Measurements from ENCODE around the gene CGN. TPM values are rescaled to one million over a fixed set of nuclear protein-coding genes. Genes with fewer than 3 reads are reported as not detected.

CGN gene
- total RNA-seq, 1 donor from 2014 or later, result 0.52 TPM

DNA sequence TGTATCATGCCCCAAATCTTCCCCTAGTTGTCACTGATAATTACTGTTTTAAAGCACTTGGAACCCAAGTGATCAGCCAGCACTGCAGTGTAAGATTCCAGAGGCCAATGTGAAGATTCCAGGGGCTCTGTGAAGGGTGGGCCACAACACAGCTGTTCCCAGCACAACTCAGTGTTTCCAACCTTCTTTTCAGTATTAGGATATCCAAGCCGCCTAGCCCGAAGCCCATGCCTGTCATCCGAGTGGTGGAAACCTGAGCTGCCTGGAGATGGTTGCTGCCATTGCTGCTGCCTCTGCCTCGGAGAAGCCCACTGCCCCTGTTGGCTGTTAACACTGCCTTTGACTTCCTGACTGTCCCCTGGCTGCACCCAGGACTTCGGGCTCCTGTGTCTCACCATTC, 70.3 kb downstream of the CGN start:
- H3K27me3 ChIP-seq (ENCODE audit: low read depth), result no peaks in the 10 kb centered on the region
- H3K27ac ChIP-seq (replicated peaks), result no peak overlapping the region
- H3K4me1 ChIP-seq, result no peaks in the 10 kb centered on the region
- TF ChIP-seq, protein P1, sequence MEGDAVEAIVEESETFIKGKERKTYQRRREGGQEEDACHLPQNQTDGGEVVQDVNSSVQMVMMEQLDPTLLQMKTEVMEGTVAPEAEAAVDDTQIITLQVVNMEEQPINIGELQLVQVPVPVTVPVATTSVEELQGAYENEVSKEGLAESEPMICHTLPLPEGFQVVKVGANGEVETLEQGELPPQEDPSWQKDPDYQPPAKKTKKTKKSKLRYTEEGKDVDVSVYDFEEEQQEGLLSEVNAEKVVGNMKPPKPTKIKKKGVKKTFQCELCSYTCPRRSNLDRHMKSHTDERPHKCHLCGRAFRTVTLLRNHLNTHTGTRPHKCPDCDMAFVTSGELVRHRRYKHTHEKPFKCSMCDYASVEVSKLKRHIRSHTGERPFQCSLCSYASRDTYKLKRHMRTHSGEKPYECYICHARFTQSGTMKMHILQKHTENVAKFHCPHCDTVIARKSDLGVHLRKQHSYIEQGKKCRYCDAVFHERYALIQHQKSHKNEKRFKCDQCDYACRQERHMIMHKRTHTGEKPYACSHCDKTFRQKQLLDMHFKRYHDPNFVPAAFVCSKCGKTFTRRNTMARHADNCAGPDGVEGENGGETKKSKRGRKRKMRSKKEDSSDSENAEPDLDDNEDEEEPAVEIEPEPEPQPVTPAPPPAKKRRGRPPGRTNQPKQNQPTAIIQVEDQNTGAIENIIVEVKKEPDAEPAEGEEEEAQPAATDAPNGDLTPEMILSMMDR (IDR thresholded peaks at IDR 0.05; ENCODE audit: borderline replicate concordance), result no peak
- H3K36me3 ChIP-seq, result peaks cover 24% of the 10 kb centered on the region
- no peak overlapping the region for H3K4me3 ChIP-seq
- intact Hi-C loops (cut with micrococcal nuclease), result no loop called here
- H3K9me3 ChIP-seq (replicated peaks), result no peaks in the 10 kb centered on the region
- DNase-seq, result no peak

DNA sequence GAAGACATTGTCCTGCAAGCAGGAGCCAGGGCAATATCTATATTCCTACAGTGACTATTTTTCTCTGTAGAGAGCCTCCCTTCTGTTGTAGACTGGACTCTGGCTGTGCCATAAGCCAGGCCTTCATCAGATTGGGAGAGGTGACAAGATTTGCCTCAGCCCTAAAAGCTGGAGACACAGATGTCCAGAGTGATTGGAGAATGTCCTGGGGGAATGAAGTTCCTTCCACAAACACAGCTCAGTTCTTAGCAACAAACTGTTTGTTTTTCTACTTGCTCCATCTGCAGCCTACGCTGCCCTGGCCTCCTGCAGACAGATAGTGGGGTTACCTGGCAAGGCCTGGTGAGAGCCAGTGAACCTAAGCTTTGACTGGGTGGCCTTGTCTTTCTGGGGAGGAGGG, 70.7 kb downstream of the CGN start:
- DNase-seq, result no peak
- Histone ChIP-seq H3K9me3 (replicated peaks) (no peaks in the 10 kb centered on the region), H3K27ac (replicated peaks) (no peak overlapping the region), H3K27me3 (ENCODE audit: low read depth) (no peaks in the 10 kb centered on the region), H3K36me3 (peaks cover 24% of the 10 kb centered on the region), H3K4me1 (no peaks in the 10 kb centered on the region), H3K4me3 (no peak overlapping the region)
- TF ChIP-seq, protein P1 (IDR thresholded peaks at IDR 0.05; ENCODE audit: borderline replicate concordance), result no peak
- intact Hi-C loops (cut with micrococcal nuclease), result no loop called here

DNA sequence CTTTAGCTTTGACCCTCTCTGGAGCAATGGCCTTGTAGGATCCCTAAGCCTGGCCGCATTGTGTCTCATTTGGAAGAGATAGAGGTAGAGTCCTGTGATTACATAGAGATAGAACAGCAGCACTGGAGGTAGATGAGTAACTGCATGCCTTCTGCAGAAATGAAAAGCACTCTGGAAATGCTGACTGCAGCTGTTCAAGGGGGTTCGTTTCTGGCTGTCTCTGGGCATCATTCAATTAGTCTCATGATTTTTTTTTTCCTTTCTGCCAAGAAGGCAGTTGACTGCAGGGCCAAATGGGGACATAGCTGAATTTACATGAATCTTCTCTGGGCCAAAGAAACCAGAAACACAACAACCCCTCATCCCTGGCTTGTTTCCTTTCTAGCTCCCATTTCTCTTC, 72.6 kb downstream of the CGN start:
- H3K27ac ChIP-seq (replicated peaks), result no peak overlapping the region
- intact Hi-C loops (cut with micrococcal nuclease), result no loop called here
- H3K4me1 ChIP-seq, result no peaks in the 10 kb centered on the region
- peaks cover 19% of the 10 kb centered on the region for H3K36me3 ChIP-seq
- DNase-seq, result no peak
- TF ChIP-seq, protein P1 (IDR thresholded peaks at IDR 0.05; ENCODE audit: borderline replicate concordance), result no peak
- no peaks in the 10 kb centered on the region for H3K9me3 ChIP-seq (replicated peaks)
- no peaks in the 10 kb centered on the region for H3K27me3 ChIP-seq (ENCODE audit: low read depth)
- H3K4me3 ChIP-seq, result no peak overlapping the region

DNA sequence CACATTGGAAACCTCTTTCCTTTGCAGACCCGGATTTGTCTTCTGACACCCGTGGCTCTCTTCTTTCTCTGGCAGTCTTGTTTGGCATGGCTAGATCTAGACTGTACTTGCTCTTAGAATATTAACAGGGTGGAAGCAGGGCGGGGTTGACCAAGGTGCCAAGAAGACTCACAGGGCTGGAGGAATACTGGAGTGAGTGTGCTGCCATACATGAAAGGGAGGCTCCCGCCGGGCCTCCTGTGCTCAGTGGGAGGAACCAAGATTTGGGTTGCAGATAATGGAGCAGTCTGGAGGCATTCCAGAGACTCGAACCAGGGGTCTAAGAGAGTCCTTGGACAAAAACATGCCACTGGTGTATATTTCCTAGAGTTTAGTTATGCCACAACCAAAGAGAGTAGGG, 73.1 kb downstream of the CGN start:
- H3K27me3 ChIP-seq (ENCODE audit: low read depth), result no peaks in the 10 kb centered on the region
- no peaks in the 10 kb centered on the region for H3K4me1 ChIP-seq
- no peak overlapping the region for H3K27ac ChIP-seq (replicated peaks)
- DNase-seq, result no peak
- TF ChIP-seq, protein P1 (IDR thresholded peaks at IDR 0.05; ENCODE audit: borderline replicate concordance), result no peak
- no peak overlapping the region for H3K4me3 ChIP-seq
- H3K36me3 ChIP-seq, result peaks cover 16% of the 10 kb centered on the region
- no peaks in the 10 kb centered on the region for H3K9me3 ChIP-seq (replicated peaks)
- intact Hi-C loops (cut with micrococcal nuclease), result no loop called here

DNA sequence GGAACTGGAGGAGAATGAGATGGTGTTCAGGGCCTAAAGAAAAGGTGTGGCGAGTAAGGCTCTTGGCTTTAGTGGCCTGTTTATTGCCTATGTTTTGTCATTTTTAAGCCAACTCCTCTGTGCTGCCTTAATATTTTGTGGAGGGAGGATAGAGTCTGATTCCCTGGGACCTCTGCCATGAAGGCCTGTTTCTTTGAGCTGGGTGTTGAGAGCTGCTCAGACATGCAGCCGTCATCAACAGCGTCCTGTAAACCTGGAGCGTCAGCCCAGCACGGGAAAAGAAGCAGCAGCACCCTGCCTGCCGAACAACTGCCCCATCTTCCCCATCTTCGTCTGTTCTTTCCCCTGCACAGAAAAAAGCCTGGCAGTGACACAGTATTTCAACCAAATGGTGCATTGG, 73.6 kb downstream of the CGN start:
- Histone ChIP-seq H3K27ac (replicated peaks) (no peak overlapping the region), H3K4me3 (no peak overlapping the region), H3K9me3 (replicated peaks) (no peaks in the 10 kb centered on the region), H3K4me1 (no peaks in the 10 kb centered on the region), H3K36me3 (peaks cover 11% of the 10 kb centered on the region), H3K27me3 (ENCODE audit: low read depth) (no peaks in the 10 kb centered on the region)
- DNase-seq, result no peak
- intact Hi-C loops (cut with micrococcal nuclease), result no loop called here
- TF ChIP-seq, protein P1 (IDR thresholded peaks at IDR 0.05; ENCODE audit: borderline replicate concordance), result no peak

DNA sequence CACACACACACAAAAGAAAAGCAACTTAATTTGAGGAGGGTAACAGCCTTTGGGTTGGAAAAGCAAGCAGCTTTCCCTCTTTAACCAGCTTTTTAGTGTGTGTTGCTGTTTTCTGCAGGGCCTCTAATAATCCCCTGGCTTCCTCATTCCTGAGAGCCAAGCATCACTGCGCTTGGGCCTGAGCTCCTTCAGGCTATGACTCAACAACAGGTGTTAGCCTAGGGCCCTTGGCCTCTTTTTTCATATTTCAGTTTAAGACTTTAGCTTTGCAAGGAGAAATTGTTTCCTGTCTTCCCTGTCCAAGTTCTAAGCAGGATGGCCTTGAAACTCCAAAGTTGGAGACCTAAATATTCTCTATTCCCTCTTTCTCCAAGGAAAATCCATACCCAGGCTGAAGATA, 74.4 kb downstream of the CGN start:
- DNase-seq, result no peak
- peaks cover 8% of the 10 kb centered on the region for H3K36me3 ChIP-seq
- peaks cover under 1% of the 10 kb centered on the region for H3K9me3 ChIP-seq (replicated peaks)
- H3K4me1 ChIP-seq, result no peaks in the 10 kb centered on the region
- H3K27me3 ChIP-seq (ENCODE audit: low read depth), result no peaks in the 10 kb centered on the region
- TF ChIP-seq, protein P1 (IDR thresholded peaks at IDR 0.05; ENCODE audit: borderline replicate concordance), result no peak
- no peak overlapping the region for H3K27ac ChIP-seq (replicated peaks)
- intact Hi-C loops (cut with micrococcal nuclease), result no loop called here
- H3K4me3 ChIP-seq, result no peak overlapping the region
